HG03064 (cell line): ENCODE results near the gene PTRH1.

ENCODE experiments used
- ATAC-seq: cut with Tn5 transposase; IDR thresholded peaks from one replicate; pipeline ENCODE4 v1.9.1; 2021; ENCODE audit warnings: low read depth; ENCODE audit not compliant: unreplicated experiment

The PTRH1 gene

DNA sequence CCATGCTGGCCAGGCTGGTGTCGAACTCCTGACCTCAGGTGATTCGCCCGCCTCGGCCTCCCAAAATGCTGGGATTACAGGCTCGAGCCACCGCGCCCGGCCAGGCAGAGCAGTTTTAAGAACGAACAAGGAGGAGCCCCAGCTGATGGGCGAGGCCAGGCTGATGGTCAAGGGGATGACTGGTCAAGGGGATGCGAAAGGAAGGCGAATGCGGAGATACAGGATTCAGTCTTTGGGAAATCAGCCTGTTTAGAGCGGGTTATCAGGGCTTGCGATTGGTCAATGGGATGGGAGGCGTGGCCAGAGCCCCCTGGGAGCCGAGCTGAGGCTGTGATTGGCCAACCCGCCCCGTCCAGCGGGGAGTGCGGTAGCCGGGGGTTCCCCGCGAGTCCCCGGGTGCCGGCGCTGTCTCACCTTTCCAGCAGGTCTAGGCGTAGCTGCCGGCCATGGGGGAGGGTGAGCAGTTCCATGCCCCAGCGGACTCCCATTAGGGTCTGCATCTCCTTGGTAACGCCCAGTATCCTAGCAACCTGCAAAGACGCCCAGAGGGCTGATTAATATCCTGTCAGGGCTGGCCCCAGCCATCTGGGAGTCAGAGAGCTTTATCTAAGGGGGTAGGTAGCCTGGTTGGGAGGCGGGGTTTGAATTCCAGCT lies 27.1 kb upstream of the PTRH1 start:
- ATAC-seq = no peak

DNA sequence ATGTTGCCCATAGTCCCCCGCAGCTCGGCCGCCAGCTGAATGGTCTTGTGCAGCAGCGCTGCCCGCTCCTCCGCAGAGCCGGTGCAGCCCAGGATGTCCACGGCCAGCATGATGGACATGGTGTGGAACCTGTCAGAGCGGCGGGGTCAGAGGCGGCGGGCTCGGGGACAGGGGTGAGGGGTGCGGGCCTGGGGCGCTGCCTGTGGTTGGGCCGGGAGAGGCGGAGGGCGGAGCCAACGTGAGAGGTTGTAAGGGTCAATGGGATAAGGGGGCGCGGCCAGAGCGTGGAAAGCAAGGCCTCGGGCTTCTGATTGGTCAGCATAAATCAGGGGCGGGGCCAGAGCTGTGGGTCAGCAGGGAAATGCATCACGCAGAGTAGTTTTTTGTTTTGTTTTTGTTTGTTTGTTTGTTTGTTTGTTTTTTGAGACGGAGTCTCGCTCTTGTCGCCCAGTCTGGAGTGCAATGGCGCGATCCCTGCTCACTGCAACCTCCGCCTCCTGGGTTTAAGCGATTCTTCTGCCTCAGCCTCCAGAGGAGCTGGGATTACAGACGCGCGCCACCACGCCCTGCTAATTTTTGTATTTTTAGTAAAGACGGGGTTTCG lies 26.5 kb upstream of the PTRH1 start:
- ATAC-seq = no peak

DNA sequence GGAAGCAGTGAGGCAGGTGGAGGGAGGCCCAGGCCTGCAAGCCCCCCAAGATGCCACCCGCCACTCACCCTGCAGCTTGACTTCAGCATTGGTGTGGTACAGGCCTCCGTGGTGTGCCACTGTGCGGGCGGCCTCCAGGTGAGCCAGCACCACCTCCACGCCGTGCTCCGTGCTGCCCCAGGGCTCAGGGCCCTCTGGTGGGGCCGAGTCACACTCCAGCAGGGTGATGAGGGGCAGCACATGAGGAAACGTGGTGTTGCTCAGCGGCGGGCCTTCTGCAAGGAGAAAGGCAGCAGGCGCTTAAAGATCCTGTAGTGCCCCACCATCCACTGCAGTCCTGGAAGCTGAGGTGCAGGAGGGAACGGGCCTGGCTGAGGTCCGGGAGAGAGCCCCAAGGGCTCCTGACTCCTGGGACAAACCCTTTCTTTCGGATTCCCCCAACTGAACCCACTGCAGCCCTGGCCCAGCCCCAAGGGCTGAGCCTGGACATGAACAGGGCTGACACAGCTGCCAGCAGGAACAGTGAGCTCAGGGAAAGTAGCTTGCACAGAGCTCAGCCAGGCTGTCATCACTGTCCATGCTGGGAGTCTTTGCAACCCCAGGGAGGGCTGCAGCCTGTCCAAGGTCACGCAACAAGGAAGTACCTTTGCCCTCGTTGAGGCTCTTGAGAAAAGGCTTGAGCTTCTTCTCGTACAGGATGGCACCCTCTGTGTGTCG lies 24.3 kb upstream of the PTRH1 start:
- no peak for ATAC-seq

DNA sequence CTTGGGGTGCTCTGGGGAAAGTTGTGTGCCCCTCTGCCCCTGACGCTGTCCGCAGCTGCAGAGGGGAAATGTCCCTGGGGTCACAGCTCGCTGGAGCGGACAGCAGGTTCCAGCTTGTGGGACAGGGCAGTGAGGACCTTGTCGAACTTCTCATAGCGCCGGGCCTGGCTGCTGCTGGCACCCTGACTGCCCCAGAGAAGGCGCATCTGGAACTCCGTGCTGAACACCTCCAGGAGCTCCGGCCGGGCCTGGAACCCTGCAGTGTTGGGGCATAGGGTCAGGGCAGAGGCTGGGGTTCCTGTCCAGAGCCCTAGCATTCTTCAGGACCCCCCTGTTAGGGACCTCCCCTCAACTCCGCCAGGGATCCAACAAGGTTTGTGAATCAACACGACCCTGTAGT lies 23.2 kb upstream of the PTRH1 start:
- ATAC-seq = no peak

DNA sequence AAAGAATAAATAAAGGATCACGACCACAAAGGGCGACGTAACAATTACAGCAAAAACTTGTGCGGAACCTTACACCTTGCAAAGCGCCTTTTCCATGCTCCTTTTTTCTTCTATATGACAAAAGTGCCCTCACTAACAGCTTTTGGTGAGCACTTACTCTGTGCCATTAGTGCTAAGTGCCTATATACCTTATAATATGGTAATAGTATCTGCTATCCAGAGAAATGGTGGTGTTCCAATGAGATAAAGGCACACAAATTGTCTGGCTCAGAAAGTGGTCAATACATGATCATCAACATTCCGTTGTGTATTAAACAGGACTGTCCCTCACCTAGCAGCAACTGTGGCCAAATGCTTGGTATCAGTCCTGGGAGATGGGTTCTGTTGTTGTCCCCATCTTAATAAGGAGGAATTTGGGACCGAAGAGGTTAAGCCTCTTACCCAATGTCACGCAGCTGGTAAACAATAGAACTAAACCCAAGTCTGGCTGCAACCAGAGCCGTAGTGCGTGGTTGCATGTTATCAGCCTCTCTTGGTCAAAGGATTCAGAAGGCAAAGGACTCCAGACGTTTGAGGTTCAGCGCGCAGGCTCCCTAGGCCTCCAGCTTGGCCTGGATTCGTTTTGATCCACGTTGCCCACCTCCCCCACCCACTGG lies 20.2 kb upstream of the PTRH1 start:
- no peak for ATAC-seq

DNA sequence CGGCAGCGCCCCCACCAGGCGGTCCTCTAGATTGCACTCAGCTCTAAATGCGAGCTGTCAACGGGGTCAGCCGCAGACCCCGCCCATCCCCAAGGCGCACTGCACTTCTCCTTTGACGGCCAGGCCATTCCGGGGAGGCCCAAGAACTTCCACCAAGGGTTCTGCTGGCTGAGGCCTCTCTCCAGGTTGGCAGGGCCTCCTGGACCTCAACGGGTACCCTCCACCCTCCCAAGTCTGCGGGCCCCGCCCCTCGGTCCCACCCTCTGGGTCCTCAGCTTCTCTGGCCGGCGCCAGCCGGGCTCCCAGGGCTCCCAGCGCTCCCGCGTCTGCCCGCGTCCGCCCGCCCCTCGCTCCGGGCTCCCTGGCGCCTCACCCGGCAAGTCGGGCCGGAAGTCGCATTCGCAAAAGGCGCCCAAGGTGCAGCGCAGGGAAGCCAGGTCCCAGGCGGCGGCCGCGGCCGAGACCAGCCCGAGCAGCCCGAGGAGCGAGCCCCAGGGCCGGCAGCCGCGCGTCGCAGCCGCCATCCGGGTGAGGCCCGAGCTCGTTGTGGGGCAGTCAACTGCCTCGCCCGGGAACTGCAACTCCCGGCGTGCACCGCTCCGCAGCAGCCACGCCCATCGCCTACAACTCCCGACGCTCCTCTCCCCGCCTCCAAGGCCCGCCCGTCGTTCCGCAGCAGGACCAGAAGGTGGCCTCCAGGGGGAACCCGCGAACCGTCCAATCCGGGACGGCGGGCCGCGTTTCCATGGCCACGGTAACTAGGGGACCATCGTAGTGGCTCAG lies 19.5 kb upstream of the PTRH1 start, which contains the start of gene TOR2A:
TOR2A (minus strand) TSS at position 548 of the 783 bp plus-strand sequence; CDS start at position 524, 24 bp downstream.
- peak; percentile 81 for ATAC-seq

DNA sequence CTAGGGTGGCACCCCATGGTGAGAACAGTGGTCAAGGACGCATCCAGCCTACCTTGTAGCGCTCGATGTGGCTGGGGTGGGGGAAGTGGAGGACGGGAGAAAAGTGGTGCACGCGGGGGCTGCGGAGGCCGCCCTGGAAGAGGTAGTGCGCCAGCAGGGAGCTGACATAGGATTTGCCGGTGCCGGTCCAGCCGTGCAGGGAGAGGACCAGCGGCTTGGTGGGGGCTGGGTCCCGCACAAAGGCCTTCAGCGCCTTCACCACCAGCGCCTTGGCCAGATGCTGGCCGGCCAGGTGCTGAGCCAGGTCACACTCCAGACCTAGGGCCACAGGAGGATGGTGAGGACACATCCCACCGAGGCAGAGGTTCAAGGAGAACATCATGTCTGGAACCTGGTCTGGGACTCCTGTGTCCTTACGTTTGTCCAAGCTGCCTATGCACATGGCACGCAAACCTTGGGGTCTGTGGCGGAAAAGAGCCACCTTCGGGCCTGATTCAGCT lies 18.8 kb upstream of the PTRH1 start:
- no peak for ATAC-seq

DNA sequence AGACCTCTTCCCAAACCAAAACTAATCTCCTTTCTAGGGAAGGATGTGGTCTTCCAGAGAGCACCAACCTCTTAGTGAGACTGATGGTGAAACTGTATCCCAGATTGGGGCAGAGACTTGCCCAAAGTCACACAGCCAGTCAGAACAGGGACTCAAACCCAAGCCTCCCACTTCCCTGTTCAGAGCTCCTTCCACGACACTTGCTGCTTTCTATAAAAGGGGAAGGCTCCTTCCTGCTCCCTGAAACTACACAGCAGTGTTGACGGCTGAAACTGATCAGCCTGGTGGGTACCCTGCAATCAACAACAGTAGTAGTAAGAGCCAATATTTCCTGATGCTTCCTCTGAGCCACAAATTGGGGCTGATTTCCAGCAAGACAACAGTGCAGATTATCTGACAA lies 18.2 kb upstream of the PTRH1 start:
- ATAC-seq = no peak

DNA sequence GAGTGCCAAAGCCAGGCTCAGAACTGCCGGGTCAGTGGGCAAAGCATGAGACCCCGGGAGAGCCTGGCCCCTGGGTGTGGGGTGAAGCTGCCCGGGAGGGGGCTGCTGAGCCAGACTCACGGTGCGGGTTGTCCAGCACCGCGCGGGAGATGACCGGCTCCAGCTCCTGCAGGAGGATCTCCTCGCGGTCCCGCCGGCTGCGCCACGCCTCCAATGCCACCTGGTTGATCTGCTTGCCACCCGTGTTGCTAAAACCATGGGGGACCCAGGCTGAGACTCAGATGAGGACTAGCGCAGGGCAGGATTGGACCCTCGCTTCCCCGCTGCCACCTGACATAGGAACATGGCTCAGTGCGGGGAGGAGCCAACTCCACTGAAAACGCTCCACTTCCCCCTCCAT lies 17.0 kb upstream of the PTRH1 start:
- ATAC-seq = no peak

DNA sequence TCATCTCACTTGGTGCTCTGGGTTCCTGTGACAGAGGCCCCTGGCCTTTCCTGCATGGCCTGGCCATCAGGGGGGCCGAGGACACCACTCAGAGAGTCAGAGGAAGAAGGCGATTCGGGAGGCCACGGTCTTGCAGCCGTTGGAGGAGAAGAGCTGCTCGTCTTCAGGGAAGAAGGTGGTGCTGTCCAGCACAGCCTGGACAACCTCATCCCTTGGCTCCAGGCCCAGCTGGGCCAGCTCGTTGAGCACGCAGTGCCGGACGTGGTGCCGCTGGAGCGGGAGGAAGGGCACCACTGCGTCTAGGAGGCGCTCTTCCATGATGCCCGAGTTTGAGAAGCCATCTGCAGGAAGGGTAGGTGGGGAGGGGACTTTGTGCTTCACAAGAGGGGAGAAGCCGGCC lies 16.5 kb upstream of the PTRH1 start:
- ATAC-seq = no peak

DNA sequence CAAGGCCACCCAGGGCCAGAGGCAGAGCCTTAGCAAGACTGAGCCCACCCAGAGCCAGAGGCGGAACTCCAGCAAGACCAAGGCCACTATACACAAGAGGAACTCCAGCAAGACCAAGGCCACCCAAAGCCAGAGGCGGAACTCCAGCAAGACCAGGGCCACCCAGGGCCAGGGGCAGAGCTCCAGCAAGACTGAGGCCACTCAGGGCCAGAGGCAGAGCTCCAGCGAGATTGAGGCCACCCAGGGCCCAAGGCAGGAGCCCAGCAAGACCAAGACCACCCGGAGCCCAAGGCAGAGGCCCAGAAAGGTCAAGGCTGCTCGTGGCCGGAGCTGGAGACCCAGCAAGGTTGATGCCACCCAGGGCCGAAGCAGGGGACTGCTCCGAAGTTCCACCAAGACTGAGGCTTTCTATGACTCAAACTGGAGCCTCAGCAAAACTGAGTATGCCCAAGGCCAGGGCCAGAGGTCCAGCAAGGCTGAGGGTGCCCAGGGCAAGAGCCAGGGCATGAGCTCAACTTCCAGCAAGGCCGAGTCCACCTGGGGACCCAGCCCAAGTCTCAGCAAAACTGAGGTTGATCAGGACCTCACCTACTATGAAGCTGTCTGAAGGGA lies 15.4 kb upstream of the PTRH1 start:
- ATAC-seq = no peak

DNA sequence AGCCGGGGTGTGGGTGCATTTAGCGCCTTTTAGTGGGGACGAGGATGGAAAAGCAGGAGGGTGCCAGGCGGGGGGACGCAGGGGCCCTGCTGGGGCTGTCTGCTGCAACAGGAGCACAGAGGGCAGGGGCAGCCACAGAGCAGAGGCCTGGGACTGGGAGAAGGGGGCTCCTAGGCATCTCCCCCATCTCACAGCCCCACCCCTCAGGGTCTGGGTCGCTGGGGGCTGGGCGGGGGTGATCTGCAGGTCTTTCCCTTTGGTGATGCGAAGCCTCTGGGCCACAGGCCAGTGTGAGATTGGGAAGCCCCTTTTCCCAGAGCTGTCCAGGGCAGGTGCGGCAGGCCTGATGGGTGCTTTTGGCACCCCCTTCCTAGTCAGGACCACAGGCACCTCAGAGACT lies 14.8 kb upstream of the PTRH1 start:
- no peak for ATAC-seq

DNA sequence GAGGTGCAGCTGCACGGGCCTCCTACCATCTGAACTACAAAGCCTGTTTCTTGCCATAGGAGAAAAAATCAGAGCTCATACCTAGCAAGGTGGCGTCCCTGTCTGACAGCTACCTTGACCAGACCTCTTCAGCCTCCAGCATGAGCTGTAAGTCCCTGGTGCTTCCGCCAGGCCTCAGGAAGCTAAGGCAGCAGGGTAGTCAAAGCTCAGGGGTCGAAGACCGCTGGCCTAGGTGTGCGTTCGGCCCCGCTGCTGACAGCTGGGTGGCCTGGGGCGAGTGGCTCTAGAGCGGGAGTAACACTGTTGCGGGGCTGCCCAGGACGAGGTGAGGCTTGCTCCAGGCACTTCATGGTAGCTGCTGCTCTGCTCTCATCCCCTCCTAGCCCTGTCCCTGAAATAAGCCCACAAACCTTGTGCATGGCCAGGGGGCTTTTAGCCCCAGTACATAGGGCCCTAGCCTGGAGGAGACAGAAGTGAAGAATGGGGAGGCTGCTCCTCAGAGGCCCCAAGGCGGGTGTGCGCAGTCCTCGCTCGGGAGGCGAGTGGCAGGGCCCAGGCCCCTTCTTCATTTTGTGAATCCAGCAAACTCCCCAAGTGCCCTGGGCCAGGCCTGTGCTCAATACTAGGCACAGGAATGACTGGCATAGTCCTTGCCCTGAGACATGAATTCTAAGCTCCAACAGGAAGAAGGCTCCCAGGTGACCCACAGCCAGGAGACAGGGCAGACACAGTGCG lies 14.2 kb upstream of the PTRH1 start:
- no peak for ATAC-seq

DNA sequence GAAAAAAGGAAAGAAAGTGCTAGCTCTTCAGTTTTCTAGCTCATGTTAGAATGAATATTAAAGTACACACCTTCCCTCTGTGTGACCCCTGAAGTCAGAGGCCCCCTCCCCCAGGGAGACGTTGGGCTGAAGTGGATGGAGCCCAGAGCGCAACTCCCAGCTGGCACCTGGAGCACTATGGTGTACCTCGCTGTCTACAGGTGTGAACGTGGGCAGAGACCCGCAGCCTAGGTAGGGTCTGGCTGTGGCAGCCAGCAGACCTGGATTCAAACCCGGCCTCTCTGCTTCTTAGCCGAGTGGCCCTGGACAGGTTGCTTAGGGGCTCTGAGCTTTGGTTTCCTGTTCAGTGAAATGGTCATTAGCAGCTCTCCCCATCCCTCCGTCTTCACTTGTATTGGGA lies 13.3 kb upstream of the PTRH1 start:
- ATAC-seq = no peak

DNA sequence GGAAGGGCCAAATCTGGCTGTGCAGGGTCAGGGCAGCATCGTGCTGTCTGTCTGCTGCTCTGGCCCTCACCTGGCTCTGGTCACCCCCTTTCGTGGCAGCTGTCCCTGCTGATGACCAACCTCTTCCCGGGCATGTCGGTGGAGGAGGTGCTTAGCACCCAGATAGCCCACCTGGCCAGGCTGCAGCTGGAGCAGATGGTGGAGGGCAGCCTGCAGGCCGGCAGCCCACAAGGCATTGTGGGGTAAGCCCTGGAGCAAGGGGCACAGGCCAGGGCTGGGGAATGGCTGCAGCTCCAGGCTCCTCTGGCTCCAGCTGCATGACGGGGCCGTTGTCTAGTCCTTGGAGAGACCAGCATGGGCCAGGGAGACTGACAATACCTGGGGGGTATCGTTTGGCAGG lies 11.4 kb upstream of the PTRH1 start:
- ATAC-seq = no peak

DNA sequence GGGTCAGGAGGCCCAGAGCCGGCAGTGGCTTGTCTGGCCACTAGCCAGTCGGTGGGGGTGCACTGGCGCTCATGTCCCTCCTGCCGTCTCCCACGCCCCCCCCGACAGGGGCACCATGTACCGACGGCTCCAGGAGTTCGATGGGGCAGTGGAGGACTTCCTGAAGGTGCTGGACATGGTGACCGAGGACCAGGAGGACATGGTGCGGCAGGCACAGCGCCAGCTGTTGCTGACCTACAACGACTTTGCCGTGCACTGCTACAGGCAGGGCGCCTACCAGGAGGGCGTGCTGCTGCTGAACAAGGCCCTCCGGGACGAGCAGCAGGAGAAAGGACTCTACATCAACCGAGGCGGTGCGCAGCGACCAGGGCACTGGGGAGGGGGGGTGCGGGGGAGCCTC lies 8.5 kb upstream of the PTRH1 start:
- no peak for ATAC-seq

DNA sequence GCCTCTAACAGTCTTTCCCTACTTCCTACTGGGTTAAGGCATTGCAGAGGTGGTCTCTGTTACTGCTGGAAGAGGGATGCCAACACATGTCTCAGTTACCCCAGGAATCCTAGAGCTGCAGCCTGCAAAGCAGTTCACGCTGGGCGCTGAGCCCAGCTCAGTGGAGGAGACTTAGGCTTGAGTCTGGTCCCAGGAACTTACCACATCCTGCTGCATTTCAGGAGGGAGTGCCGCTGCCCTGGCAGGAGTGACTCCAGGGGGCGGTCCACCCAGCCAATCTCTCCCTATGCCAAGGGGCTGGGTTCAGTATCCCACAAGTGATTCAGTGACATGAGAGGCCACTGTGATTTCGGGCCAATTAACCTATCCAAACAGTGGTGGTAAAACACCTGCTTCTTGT lies 8.0 kb upstream of the PTRH1 start:
- no peak for ATAC-seq

DNA sequence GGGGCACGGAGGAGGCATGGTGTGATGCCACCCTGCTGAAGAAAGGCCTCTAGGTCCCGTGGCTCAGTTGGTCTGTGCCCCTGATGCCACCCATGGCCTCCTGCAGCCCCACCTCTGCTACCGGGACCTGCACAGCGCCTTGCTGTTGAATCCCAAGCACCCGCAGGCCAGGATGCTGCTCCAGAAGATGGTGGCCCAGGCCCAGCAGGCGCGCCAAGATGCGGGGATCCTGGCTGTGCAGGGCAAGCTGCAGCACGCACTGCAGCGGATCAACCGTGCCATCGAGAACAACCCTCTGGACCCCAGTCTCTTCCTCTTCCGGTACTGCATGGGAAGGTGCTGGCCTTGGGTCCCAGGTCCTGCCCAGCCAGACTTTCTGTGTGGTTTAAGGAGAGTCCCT lies 7.5 kb upstream of the PTRH1 start:
- ATAC-seq = no peak

DNA sequence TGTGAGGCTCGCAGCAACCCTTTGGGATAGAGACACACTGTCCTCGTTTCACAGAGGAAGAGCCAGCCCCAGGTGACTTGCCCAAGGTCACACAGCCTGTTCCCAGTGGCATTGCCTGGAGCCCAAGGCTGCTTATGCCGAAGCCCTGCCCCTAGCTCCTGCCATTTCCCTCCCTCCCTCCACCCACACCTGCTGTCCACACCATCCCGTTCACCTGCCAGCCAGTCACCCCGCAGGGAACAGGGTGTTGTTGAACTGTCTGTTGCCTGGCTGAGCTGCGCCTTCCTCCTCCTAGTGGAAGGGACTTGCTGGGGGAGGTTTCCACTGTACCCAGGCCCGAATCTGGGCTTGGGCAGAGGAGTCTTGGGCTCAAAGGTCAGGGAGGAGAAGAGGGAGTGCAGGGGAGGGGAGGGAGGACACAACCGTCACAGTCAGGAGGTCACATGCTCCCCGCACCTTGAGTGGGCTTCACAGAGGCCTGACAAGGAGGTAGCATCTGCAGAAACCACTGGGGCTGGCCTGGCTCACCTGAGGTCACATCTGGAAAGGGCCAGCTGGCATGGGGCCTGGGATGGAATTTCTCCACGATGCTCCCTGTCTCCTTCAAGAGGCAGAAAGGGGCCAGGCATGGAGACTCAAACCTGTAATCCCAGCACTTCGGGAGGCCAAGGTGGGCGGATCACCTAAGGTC lies 6.7 kb upstream of the PTRH1 start:
- ATAC-seq = no peak
